HFF-Myc (cell line): ENCODE data around the gene LILRB5.

Experiments used
- DNase-seq: peaks from one replicate; pipeline ENCODE4 v3.0.0-alpha.2; 2011; ENCODE audit warnings: low read depth; ENCODE audit errors: extremely low read depth
- H3K4me3 ChIP-seq: replicated peaks from 2 replicates; pipeline ENCODE4 v1.5.1; 2011; ENCODE audit warnings: low read depth, mild to moderate bottlenecking, control low read depth, low read length
- CTCF ChIP-seq: IDR thresholded peaks from 2 replicates; pipeline ENCODE4 v1.5.1; 2012; ENCODE audit warnings: mild to moderate bottlenecking, low read depth, low read length, control low read depth; ENCODE audit errors: missing control alignments

The LILRB5 gene

GRCh38 chr19:54254195-54254906, 2.7 kb downstream of the LILRB5 start:
- TF ChIP-seq CTCF: no peak
- no peak for DNase-seq
- no peak overlapping the region for H3K4me3 ChIP-seq

- H3K4me3 ChIP-seq: no peak overlapping the region
- DNase-seq: no peak
- no peak for TF ChIP-seq CTCF
Measured at GRCh38 chr19:54253331-54254194, 3.5 kb downstream of the LILRB5 start.

- TF ChIP-seq CTCF: no peak
- DNase-seq: no peak
Measured at GRCh38 chr19:54252845-54253244, 4.2 kb downstream of the LILRB5 start.

GRCh38 chr19:54252243-54252642, 4.8 kb downstream of the LILRB5 start:
- DNase-seq: no peak
- no peak overlapping the region for H3K4me3 ChIP-seq
- TF ChIP-seq CTCF: no peak

More at GRCh38 chr19:54252845-54253244, 4.2 kb downstream of the LILRB5 start:
- no peak overlapping the region for H3K4me3 ChIP-seq

- H3K4me3 ChIP-seq: no peak overlapping the region
- TF ChIP-seq CTCF: no peak
- no peak for DNase-seq
Measured at GRCh38 chr19:54248016-54248601, 9.0 kb downstream of the LILRB5 start.

GRCh38 chr19:54247106-54247930, 9.8 kb downstream of the LILRB5 start:
- TF ChIP-seq CTCF: no peak
- no peak for DNase-seq
- no peak overlapping the region for H3K4me3 ChIP-seq
